Esophagus squamous epithelium (tissue), 5 donors: ENCODE results near the gene BBS9. TPM values are rescaled to one million over a fixed set of nuclear protein-coding genes. Genes with fewer than 3 reads are reported as not detected.

ENCODE experiments used
- DNase-seq: peaks from one replicate; lab custom pipeline; 2025; lab: John Stamatoyannopoulos, UW
- H3K27ac ChIP-seq, 4 donors: fragments of 200-600 bp; sonication (generic); one replicate each; pipeline ENCODE4 v1.5.1; 2016 to 2019; ENCODE audit warnings: mild to moderate bottlenecking in 1 of 4
- H3K27me3 ChIP-seq, 4 donors: fragments of 200-600 bp; sonication (generic); 1 replicate in 3 of 4; 2 replicates in 1 of 4; pipeline versions ENCODE4 v1.5.1 to v1.6.0; 2017 to 2021; ENCODE audit warnings: antibody characterized with exemption in 1 of 4
- H3K36me3 ChIP-seq, 3 donors: fragments of 200-600 bp; sonication (generic); one replicate each; pipeline ENCODE4 v1.5.1; 2016 to 2019
- H3K4me1 ChIP-seq, 3 donors: fragments of 200-600 bp; sonication (generic); one replicate each; pipeline ENCODE4 v1.5.1; 2017 to 2019
- H3K4me3 ChIP-seq, 4 donors: fragments of 200-600 bp; sonication (generic); 1 replicate in 3 of 4; 2 replicates in 1 of 4; pipeline ENCODE4 v1.5.1; 2016 to 2019; ENCODE audit warnings: mild to moderate bottlenecking in 2 of 4, moderate library complexity in 1 of 4
- H3K9me3 ChIP-seq, 3 donors: fragments of 200-600 bp; sonication (generic); one replicate each; pipeline ENCODE4 v1.5.1; 2016 to 2019
- POLR2A ChIP-seq, 4 donors: fragments of 450-650 bp; IDR thresholded peaks; one replicate each; pipeline ENCODE4 v1.6.1; 2017; ENCODE audit warnings: antibody characterized with exemption in 4 of 4, mild to moderate bottlenecking in 4 of 4, moderate library complexity in 3 of 4
- WGBS, 2 donors: methylation state at CpG; one replicate each; pipeline ENCODE4 v1.1.5; 2018; 5-methylcytosine and 5-hydroxymethylcytosine counted together
- intact Hi-C: fragments of 100-400 bp; cut with DNase I; formaldehyde crosslinking; loops from one replicate; pipeline ENCODE4 v1.15.0; 2022
- total RNA-seq, 4 donors: library from RNA; depleted of rRNA; stranded (reverse); fragments of >200 nt; gene quantifications; one replicate each; pipeline ENCODE4 v1.1.0, GENCODE V29; 2016
- TF ChIP-seq, protein P1 (sequence below), 6 experiments: fragments of 450-650 bp in 4 of 6; fragments of 200-600 bp in 2 of 6; sonication (generic) in 2 of 6; IDR thresholded peaks; one replicate each; pipeline ENCODE4 v1.5.1; 2016 to 2019; ENCODE audit warnings: antibody characterized with exemption in 6 of 6, mild to moderate bottlenecking in 4 of 6, moderate library complexity in 4 of 6
- donor health status: DM: yes; HTN: yes; CAD: no.

The BBS9 gene
- total RNA-seq, 4 donors from 2014 or later: 4.8 to 16.8 (median 7.6) TPM

DNA sequence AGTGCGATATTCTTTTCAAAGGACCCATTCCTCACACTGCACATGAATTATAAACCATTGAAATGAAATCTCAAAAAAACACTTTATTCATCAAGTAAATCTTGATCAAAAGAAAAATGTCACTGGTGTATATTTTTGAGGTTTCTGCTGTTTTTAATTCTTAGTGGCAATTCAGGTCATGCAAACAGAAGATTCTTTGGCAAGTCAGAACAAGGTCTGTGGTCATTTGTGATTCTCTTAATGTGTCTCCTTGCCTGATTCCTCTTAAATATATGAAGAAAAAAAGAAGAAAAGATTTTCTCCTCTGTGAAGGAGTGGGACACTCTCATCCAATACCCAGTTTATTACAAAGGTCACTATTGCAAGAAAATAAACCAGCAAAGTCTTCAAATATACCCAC, 467.8 kb downstream of the BBS9 start:
- no peaks in the 10 kb centered on the region for H3K9me3 ChIP-seq
- no peaks in the 10 kb centered on the region for H3K4me1 ChIP-seq
- 63% methylated on average over 1 of the region's 1 CpG for WGBS, 2 donors
- no peak for TF ChIP-seq POLR2A (IDR thresholded peaks at IDR 0.05)
- TF ChIP-seq, protein P1, sequence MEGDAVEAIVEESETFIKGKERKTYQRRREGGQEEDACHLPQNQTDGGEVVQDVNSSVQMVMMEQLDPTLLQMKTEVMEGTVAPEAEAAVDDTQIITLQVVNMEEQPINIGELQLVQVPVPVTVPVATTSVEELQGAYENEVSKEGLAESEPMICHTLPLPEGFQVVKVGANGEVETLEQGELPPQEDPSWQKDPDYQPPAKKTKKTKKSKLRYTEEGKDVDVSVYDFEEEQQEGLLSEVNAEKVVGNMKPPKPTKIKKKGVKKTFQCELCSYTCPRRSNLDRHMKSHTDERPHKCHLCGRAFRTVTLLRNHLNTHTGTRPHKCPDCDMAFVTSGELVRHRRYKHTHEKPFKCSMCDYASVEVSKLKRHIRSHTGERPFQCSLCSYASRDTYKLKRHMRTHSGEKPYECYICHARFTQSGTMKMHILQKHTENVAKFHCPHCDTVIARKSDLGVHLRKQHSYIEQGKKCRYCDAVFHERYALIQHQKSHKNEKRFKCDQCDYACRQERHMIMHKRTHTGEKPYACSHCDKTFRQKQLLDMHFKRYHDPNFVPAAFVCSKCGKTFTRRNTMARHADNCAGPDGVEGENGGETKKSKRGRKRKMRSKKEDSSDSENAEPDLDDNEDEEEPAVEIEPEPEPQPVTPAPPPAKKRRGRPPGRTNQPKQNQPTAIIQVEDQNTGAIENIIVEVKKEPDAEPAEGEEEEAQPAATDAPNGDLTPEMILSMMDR (IDR thresholded peaks at IDR 0.05): no peak
- intact Hi-C loops: no loop called here
- H3K4me3 ChIP-seq: no peak overlapping the region
- no peak for DNase-seq
- H3K27ac ChIP-seq: no peak overlapping the region
- H3K36me3 ChIP-seq: no peaks in the 10 kb centered on the region
- no peaks in the 10 kb centered on the region for H3K27me3 ChIP-seq

DNA sequence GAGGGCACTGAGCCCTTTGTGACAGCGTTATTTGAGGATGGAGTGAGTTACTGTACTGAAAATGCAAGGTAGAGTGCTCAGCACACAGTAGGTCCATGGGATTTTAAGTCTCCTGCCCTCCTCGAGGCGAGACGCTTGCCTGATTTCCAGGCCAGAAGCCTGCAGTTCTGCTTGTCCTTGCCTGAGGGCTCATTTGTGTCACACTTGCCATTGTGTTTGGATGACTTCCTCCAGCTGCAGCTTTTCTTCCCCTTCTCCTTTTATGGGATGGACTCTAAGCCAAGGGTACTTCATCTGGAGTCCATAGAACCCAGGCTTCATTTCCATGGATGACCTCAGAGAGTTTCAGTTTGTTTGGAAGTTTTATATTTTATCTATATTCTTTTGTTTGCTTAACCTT, 471.7 kb downstream of the BBS9 start:
- no peaks in the 10 kb centered on the region for H3K9me3 ChIP-seq
- 78 to 85% methylated on average over 4 of the region's 4 CpGs for WGBS, 2 donors
- no peaks in the 10 kb centered on the region for H3K36me3 ChIP-seq
- no peak overlapping the region for H3K27ac ChIP-seq
- intact Hi-C loops: no loop called here
- H3K27me3 ChIP-seq: no peaks in the 10 kb centered on the region
- H3K4me3 ChIP-seq: no peak overlapping the region
- DNase-seq: no peak
- TF ChIP-seq, protein P1 (IDR thresholded peaks at IDR 0.05): no peak
- no peak for TF ChIP-seq POLR2A (IDR thresholded peaks at IDR 0.05)
- no peaks in the 10 kb centered on the region for H3K4me1 ChIP-seq

DNA sequence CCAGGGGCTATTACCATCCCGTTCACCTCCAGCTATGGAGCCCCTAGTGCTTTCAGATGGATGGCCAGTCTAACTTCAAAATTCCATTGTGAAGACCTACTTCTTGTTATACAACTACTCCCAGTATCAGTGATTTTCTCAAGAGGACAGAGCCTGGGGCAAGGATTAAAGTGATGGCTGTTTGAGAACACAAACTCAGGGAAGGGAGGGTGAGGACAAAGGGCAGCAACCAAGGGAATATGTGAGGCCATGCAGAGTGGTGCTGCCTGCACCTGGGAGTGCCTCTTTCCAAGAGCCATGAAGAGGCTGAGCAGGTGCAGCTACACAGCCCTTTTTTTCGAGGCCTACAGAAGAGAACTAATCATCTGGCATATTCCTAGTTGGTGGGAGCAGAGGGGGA, 472.5 kb downstream of the BBS9 start:
- Histone ChIP-seq H3K4me1 (no peaks in the 10 kb centered on the region), H3K36me3 (no peaks in the 10 kb centered on the region), H3K27ac (no peak overlapping the region), H3K9me3 (no peaks in the 10 kb centered on the region), H3K27me3 (no peaks in the 10 kb centered on the region), H3K4me3 (no peak overlapping the region)
- intact Hi-C loops: no loop called here
- no peak for DNase-seq
- WGBS, 2 donors: 75% methylated on average over 2 of the region's 2 CpGs
- TF ChIP-seq, protein P1 (IDR thresholded peaks at IDR 0.05): no peak
- no peak for TF ChIP-seq POLR2A (IDR thresholded peaks at IDR 0.05)

DNA sequence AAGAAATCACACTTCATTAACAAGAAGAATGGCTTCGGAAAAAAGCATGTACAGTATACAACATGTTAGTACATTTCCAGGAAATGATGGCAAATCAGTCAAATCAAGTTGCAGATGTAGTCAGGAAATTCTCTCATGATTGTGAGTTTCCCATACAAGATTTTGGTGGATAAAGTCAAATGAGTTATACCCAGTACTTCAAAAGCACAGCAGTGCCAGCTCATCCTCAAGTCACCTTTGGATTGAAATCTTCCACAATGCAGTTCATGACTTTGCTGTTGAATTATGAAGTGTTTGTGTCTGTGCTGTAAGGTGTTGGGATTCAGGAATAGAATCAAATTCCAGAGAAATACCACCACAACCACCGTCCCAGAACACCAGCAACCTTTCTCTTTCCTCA, 474.7 kb downstream of the BBS9 start:
- H3K36me3 ChIP-seq: no peaks in the 10 kb centered on the region
- TF ChIP-seq, protein P1 (IDR thresholded peaks at IDR 0.05): no peak
- no peak for TF ChIP-seq POLR2A (IDR thresholded peaks at IDR 0.05)
- DNase-seq: no peak
- H3K4me1 ChIP-seq: no peaks in the 10 kb centered on the region
- H3K27me3 ChIP-seq: no peaks in the 10 kb centered on the region
- no peaks in the 10 kb centered on the region for H3K9me3 ChIP-seq
- WGBS, 2 donors: 55 to 76% methylated on average over 2 of the region's 2 CpGs
- no peak overlapping the region for H3K27ac ChIP-seq
- intact Hi-C loops: no loop called here
- H3K4me3 ChIP-seq: no peak overlapping the region

DNA sequence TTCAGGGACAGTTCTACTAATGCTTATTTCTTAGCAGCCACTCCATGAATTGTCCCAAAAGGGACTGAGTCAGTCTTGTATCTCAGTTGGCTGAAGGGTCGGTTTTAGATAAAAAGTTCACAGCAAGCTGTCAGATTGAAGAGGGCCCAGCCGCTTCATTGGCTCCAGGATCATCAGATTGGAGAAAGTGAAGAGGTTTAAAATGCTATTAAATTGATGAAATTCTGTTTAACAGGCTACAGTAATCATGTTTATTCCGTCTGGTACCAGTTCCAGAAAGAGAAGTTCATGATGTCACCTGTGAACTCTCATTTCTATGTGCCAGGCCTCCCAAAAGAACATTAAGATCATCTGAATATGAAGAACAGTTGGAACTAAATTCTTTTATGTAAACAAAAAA, 481.6 kb downstream of the BBS9 start:
- Histone ChIP-seq H3K4me3 (no peak overlapping the region), H3K36me3 (no peaks in the 10 kb centered on the region), H3K4me1 (no peaks in the 10 kb centered on the region), H3K27me3 (no peaks in the 10 kb centered on the region), H3K27ac (no peak overlapping the region), H3K9me3 (no peaks in the 10 kb centered on the region)
- TF ChIP-seq, protein P1 (IDR thresholded peaks at IDR 0.05): no peak
- TF ChIP-seq POLR2A (IDR thresholded peaks at IDR 0.05): no peak
- WGBS, 2 donors: 87 to 90% methylated on average over 3 of the region's 3 CpGs
- intact Hi-C loops: no loop called here
- no peak for DNase-seq
